ENCODE data around the gene GPR18. TPM values are rescaled to one million over a fixed set of nuclear protein-coding genes. Genes with fewer than 3 reads are reported as not detected.

GPR18 gene
- total and polyA plus RNA-seq, 12 donors: 0.03 to 0.78 TPM; not detected in 10

DNA sequence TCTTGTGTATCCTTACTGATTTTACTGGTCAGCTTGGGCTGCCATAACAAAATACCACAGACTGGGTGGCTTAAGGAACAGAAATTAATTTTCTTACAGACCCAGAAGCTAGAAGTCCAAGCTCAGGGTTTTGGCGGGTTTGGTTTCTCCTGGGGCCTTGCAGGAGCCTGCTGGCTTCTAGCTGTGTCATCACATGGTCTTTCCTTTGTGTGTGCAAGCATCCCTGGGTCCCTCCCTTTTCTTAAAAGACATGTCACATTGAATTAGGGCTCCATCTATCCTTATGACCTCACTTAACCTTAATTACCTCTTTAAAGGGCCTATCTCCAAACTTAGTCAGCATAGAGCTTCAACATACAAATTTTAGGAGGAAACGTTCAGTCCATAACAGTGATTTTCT lies 34.2 kb downstream of the GPR18 start:
- 51 to 70% (median 59%) methylated on average over 2 of the region's 2 CpGs for WGBS, 4 donors
- TF ChIP-seq POLR2A (IDR thresholded peaks at IDR 0.05): no peak
- TF ChIP-seq, protein P1, sequence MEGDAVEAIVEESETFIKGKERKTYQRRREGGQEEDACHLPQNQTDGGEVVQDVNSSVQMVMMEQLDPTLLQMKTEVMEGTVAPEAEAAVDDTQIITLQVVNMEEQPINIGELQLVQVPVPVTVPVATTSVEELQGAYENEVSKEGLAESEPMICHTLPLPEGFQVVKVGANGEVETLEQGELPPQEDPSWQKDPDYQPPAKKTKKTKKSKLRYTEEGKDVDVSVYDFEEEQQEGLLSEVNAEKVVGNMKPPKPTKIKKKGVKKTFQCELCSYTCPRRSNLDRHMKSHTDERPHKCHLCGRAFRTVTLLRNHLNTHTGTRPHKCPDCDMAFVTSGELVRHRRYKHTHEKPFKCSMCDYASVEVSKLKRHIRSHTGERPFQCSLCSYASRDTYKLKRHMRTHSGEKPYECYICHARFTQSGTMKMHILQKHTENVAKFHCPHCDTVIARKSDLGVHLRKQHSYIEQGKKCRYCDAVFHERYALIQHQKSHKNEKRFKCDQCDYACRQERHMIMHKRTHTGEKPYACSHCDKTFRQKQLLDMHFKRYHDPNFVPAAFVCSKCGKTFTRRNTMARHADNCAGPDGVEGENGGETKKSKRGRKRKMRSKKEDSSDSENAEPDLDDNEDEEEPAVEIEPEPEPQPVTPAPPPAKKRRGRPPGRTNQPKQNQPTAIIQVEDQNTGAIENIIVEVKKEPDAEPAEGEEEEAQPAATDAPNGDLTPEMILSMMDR (IDR thresholded peaks at IDR 0.05): no peak
- intact Hi-C loops (cut with DNase I): no loop called here
- Histone ChIP-seq H3K27me3 (no peaks in the 10 kb centered on the region), H3K9me3 (replicated peaks in 1 of 3) (no peaks in the 10 kb centered on the region), H3K36me3 (replicated peaks in 1 of 2) (no peaks in the 10 kb centered on the region), H3K27ac (no peak overlapping the region), H3K4me1 (replicated peaks in 1 of 2) (peaks cover 0 to 21% of the 10 kb centered on the region in 2 donors), H3K4me3 (no peak overlapping the region)
- no peak for DNase-seq

- intact Hi-C loops (cut with DNase I): no loop called here
- TF ChIP-seq POLR2A (IDR thresholded peaks at IDR 0.05): no peak
- TF ChIP-seq, protein P1 (IDR thresholded peaks at IDR 0.05): no peak
- Histone ChIP-seq H3K36me3 (replicated peaks in 1 of 2) (no peaks in the 10 kb centered on the region), H3K9me3 (replicated peaks in 1 of 3) (no peaks in the 10 kb centered on the region), H3K27me3 (no peaks in the 10 kb centered on the region), H3K4me3 (no peak overlapping the region), H3K27ac (no peak overlapping the region), H3K4me1 (replicated peaks in 1 of 2) (peaks cover 4 to 22% of the 10 kb centered on the region in 2 donors)
- DNase-seq: no peak
- WGBS, 4 donors: 75 to 90% (median 80%) methylated on average over 1 of the region's 1 CpG
Observed at GRCh38 chr13:99223587-99223986, 34.6 kb downstream of the GPR18 start.

DNA sequence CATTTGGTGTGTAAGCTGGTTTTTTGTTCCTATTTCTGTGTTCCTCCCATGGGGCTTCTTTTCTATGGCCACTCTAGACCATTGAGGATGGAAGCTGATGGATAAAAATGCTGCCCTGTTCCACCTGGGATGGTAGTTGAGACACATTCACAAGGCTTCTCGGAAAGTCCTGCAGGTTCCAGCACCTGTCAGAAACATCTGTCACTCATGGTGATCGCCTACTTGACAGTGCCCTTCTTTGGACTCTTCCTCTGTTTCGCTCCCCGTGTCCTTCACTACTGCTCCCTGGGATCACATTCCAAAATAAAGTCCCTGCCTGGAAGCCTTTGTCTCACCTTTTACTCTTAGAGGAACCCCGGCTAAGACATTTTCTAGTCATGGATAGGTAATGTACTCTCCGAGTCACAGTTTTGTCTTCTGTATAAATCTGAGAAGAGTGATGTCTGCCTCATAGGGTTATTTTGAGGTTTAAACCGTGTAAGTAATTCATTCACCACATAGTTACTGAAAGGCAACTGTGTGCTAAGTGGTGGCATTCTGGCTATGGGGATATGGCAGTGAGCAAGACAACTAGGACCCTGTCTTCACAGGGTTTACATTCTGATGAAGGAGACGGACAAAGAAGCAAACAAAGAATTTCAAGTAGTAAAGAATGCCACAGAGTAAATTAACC lies 36.5 kb downstream of the GPR18 start:
- intact Hi-C loops (cut with DNase I): no loop called here
- TF ChIP-seq, protein P1 (IDR thresholded peaks at IDR 0.05): no peak
- TF ChIP-seq POLR2A (IDR thresholded peaks at IDR 0.05): no peak
- H3K27ac ChIP-seq: no peak overlapping the region
- H3K4me3 ChIP-seq: no peak overlapping the region
- H3K4me1 ChIP-seq (replicated peaks in 1 of 2): peaks cover 11 to 32% of the 10 kb centered on the region in 2 donors
- DNase-seq: no peak
- 94 to 99% (median 96%) methylated on average over 8 of the region's 8 CpGs for WGBS, 4 donors
- no peaks in the 10 kb centered on the region for H3K27me3 ChIP-seq
- no peaks in the 10 kb centered on the region for H3K36me3 ChIP-seq (replicated peaks in 1 of 2)
- no peaks in the 10 kb centered on the region for H3K9me3 ChIP-seq (replicated peaks in 1 of 3)

- intact Hi-C loops (cut with DNase I): no loop called here
- Histone ChIP-seq H3K36me3 (replicated peaks in 1 of 2) (no peaks in the 10 kb centered on the region), H3K27me3 (no peaks in the 10 kb centered on the region), H3K4me1 (replicated peaks in 1 of 2) (peaks cover 11 to 29% of the 10 kb centered on the region in 2 donors), H3K27ac (no peak overlapping the region), H3K4me3 (no peak overlapping the region), H3K9me3 (replicated peaks in 1 of 3) (no peaks in the 10 kb centered on the region)
- WGBS, 4 donors: 70 to 79% (median 76%) methylated on average over 6 of the region's 6 CpGs
- no peak for DNase-seq
- TF ChIP-seq, protein P1 (IDR thresholded peaks at IDR 0.05): no peak
Observed at GRCh38 chr13:99220199-99220935, 37.8 kb downstream of the GPR18 start.

Measured in adrenal gland (tissue), 12 donors.